NCI-H446 treated with DMSO at 0.1 percent for 48 hours (cell line): ENCODE measurements around the gene PTPRE.

ENCODE experiments used
- DNase-seq: peaks from one replicate; lab custom pipeline; 2025; lab: John Stamatoyannopoulos, UW

Gene PTPRE

GRCh38 chr10:127908106-127908958 is 1.4 kb downstream of the PTPRE start:
- DNase-seq = no peak

GRCh38 chr10:127908959-127909267 is 2.0 kb downstream of the PTPRE start:
- DNase-seq = no peak

DNA sequence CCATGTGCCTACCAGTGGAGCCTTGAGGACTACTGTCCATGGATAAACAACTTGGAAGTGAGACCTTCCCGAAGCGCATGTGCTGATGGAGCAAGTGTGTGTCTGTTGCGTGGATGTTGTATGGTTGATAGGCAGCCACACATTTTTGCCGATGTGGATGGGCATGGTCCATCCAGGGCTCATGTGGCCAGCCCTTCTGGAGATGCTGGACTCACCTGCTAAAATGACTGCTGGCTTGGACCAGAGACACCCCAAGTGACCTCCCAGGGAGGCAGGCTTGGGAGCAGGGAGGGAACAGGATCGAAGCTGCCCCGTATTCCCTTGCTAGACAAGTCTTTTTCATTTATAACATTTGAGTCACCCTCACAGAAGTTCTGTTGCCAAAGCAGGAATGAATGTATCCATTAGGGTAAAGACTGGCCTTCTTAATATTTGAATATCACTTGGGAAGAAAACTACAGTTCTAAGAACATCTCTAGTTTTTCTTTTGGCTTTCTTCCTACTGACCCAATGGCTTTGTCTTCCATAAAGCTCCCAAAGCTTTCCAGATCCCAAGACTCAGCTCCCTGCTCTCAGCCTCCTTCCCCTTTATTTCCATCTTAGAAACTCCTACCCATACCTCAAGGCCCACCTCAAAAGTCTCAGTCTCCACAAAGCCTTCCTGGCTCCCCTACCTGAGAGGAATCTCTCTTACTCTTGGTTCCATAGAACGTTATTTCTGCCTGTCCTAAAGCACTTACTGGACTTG is 3.0 kb downstream of the PTPRE start:
- DNase-seq = no peak

DNA sequence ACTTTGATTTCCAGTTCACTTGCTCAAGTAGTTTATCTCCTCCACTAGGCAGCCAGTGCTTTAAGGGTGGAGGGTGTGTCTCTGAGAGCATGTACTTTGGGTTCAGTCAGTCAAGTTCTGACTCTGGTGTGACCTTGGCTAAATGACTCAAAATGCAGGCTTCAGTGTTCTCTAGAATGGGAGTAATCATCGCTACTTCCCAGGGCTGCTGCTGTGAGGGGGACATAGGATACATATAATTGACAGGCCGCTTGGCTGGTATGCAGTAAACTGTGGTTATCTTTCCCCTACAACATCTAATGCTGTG is 3.5 kb downstream of the PTPRE start:
- DNase-seq = no peak

- no peak for DNase-seq
Measured at GRCh38 chr10:127911218-127911866, 4.4 kb downstream of the PTPRE start.

DNA sequence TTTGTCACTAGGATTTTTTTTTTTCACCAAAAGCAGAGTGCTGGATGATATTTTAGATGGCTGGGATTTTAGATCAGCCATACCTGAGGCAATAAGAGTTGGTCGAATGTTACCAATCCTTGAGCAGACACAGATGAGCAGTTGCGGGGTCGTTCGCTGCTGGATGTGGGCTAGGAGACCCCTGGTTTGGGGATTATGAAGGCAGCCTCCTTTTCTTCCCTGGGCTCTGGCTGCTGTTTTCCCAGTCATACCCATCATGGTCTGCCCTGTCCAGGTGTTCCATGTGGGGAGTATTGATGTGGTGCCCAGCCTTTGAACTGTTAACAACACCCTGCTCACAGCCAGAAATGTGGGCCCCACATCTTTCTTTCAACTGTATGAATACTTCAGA is 5.0 kb downstream of the PTPRE start:
- DNase-seq = no peak

DNA sequence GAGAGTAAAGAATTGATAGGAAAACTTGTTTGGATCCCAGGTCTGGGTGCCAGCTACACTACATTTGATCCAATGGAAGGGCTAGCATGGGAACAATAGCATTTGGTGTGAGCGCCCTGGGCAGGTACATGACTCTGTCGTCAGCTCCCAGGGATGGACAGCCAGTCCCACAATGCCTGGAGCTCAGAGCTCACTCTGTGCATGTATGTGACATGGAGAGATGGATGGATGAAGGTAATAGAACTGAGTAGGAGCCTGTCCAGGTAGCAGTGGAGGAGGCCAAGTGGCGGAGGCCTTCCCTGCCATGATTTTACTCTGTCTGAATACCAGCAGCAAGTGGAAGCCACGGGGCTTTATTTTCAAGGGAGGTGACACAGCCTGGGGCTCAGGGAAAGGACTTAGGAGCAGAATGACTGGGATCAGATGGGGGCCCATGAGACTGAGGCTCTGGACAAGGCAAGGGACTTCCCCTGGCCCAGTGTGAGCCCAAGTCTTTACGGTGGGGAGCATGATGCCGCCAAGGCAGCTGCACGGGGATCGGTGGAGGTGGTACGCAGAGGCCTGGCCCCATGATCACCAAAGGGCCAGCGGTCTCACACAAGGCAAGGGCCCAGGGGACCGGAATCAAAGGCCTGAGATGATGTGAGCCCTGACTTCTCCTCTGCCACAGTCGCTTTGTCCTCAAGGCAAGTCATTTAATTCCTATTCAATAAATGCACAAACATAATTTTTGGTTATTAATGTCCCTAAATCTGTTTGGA is 5.9 kb downstream of the PTPRE start:
- no peak for DNase-seq

GRCh38 chr10:127913368-127913759 is 6.5 kb downstream of the PTPRE start:
- DNase-seq = no peak

DNA sequence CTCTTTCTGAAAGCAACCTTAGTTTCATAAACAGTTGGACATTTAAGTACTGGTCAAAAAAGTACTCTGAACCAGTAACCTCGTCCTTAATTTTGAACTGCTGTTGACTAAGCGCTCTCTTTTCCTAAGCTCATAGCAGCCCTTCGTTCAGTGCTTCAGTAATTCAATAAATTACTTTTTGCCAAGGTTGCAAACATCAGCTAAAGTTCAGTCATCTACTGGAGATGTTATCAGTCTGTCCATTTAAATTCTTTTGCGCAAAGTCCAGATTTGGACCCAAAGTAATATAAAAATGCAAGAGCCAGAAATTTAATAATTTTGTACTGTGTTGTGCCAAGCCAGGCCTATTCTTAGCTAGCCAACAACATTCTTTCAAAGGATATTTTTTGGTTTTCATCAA is 8.4 kb downstream of the PTPRE start:
- DNase-seq = no peak

GRCh38 chr10:127916826-127917225 is 9.9 kb downstream of the PTPRE start:
- no peak for DNase-seq

- no peak for DNase-seq
Measured at GRCh38 chr10:127918572-127918971, 11.7 kb downstream of the PTPRE start.

GRCh38 chr10:127919418-127920271 is 12.7 kb downstream of the PTPRE start:
- DNase-seq = no peak

GRCh38 chr10:127920306-127921074 is 13.6 kb downstream of the PTPRE start:
- DNase-seq = no peak

DNA sequence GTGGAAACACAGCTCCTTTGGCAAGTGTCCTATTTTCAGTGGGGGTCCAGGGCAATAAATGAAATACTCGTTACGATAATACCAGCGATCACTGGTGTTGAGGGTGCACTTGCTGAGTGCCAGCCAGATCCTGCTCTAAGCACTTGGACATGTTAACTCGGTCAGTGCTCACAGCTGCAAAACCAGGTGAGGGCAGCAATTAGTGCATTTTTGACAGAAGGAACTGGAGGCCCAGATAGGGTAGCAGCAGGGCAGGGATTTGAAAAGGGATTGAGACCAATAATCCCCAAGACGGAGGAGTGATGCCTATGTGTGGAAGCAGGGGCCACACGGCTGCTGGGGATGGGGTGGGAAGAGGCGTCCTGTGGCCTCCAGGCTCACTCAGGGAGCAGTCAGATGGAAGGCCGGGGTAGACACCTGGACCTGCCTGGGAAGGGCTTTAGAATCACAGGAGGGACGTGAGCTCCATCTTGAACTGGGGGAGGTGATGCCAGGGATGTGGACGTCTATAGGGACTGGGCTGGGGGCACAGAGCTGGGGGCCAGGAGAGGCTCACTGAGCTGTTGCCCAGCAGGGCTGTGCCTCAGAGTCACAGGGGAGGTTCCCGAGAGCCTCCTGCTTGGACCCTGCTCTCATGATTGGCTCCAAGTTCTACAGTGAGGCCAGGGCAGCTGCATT is 14.3 kb downstream of the PTPRE start:
- DNase-seq = no peak

GRCh38 chr10:127921753-127922145 is 14.8 kb downstream of the PTPRE start:
- no peak for DNase-seq

DNA sequence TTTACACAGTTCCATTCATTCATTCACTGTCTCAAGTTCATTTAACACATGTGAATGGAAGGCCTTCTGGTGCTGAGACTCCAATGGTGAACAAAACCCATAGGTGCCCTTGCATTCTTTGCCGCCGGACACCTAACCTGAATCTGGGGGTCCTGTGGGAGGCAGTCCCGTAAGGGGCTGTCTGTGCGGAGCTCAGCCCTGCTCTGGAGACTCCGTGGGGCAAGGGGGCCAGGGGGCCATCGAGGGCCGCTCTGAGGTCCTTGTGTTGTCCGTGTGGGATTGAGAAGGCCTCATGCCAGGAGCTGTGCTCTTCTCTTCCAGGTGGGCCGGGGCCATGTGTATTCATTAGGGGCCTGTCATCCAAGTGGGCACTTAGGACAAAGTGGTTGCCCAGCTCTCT is 15.3 kb downstream of the PTPRE start:
- DNase-seq = no peak

- DNase-seq = no peak
Measured at GRCh38 chr10:127922675-127923366, 15.9 kb downstream of the PTPRE start.

- DNase-seq = no peak
Measured at GRCh38 chr10:127923646-127924045, 16.7 kb downstream of the PTPRE start.

GRCh38 chr10:127925471-127926207 is 18.7 kb downstream of the PTPRE start:
- no peak for DNase-seq
